Nephron (organoid): ENCODE measurements around the gene QKI.

Experiments
- H3K27ac Mint-ChIP-seq, 3 experiments: 2 replicates each; pipeline ENCODE4 v1.8.0; 2020; ENCODE audit warnings: mixed read lengths in 3 of 3, mild to moderate bottlenecking in 2 of 3, moderate library complexity in 1 of 3
- H3K27me3 Mint-ChIP-seq: 2 replicates; pipeline ENCODE4 v1.8.0; 2021; ENCODE audit warnings: low read depth, mild to moderate bottlenecking, moderate library complexity, mixed read lengths
- H3K36me3 Mint-ChIP-seq: 2 replicates; pipeline ENCODE4 v1.8.0; 2020; ENCODE audit warnings: low read depth, mixed read lengths
- H3K4me1 Mint-ChIP-seq: 2 replicates; pipeline ENCODE4 v1.8.0; 2020; ENCODE audit warnings: mixed read lengths
- H3K4me3 Mint-ChIP-seq, 3 experiments: 2 replicates each; pipeline ENCODE4 v1.8.0; 2020; ENCODE audit warnings: mild to moderate bottlenecking in 3 of 3, mixed read lengths in 3 of 3, moderate library complexity in 2 of 3
- H3K9me3 Mint-ChIP-seq: 2 replicates; pipeline ENCODE4 v1.8.0; 2020; ENCODE audit warnings: mixed read lengths
- CTCF ChIP-seq, 3 experiments: fragments of 200-600 bp; sonication (generic); IDR thresholded peaks; one replicate each; pipeline ENCODE4 v1.5.0; 2021; ENCODE audit warnings: antibody characterized with exemption in 3 of 3; ENCODE audit not compliant: unreplicated experiment in 3 of 3

QKI gene

GRCh38 chr6:163418311-163419029, 4.0 kb downstream of the QKI start:
- TF ChIP-seq CTCF (IDR thresholded peaks at IDR 0.05; ENCODE audit: unreplicated experiment in 3 of 3), result no peak
- Mint-ChIP-seq H3K4me1 (peaks cover 44% of the 10 kb centered on the region), H3K27ac (peak overlapping the region; percentile 65 to 87 (median 87)), H3K4me3 (peak overlapping the region; percentile 82 to 91 (median 85)), H3K36me3 (peaks cover 7% of the 10 kb centered on the region), H3K9me3 (no peaks in the 10 kb centered on the region), H3K27me3 (no peaks in the 10 kb centered on the region)

GRCh38 chr6:163419413-163420288, 5.1 kb downstream of the QKI start:
- Mint-ChIP-seq H3K36me3 (peaks cover 7% of the 10 kb centered on the region), H3K9me3 (no peaks in the 10 kb centered on the region), H3K27me3 (no peaks in the 10 kb centered on the region), H3K4me1 (peaks cover 54% of the 10 kb centered on the region), H3K4me3 (peak overlapping the region; percentile 82 to 91 (median 85)), H3K27ac (peak overlapping the region; percentile 77 to 87 (median 87))
- TF ChIP-seq CTCF (IDR thresholded peaks at IDR 0.05; ENCODE audit: unreplicated experiment in 3 of 3), result no peak

GRCh38 chr6:163420289-163420614, 5.7 kb downstream of the QKI start:
- H3K27me3 Mint-ChIP-seq, result no peaks in the 10 kb centered on the region
- H3K4me1 Mint-ChIP-seq, result peaks cover 59% of the 10 kb centered on the region
- no peaks in the 10 kb centered on the region for H3K9me3 Mint-ChIP-seq
- H3K36me3 Mint-ChIP-seq, result peaks cover 7% of the 10 kb centered on the region
- peak overlapping the region; percentile 82 to 91 (median 85) for H3K4me3 Mint-ChIP-seq
- H3K27ac Mint-ChIP-seq, result peak overlapping the region; percentile 77 to 87 (median 87)
- no peak for TF ChIP-seq CTCF (IDR thresholded peaks at IDR 0.05; ENCODE audit: unreplicated experiment in 3 of 3)

GRCh38 chr6:163422550-163422949, 8.0 kb downstream of the QKI start:
- no peaks in the 10 kb centered on the region for H3K9me3 Mint-ChIP-seq
- no peaks in the 10 kb centered on the region for H3K27me3 Mint-ChIP-seq
- peaks cover 74% of the 10 kb centered on the region for H3K4me1 Mint-ChIP-seq
- no peaks in the 10 kb centered on the region for H3K36me3 Mint-ChIP-seq
- H3K27ac Mint-ChIP-seq, result no peak overlapping the region
- H3K4me3 Mint-ChIP-seq, result no peak overlapping the region
- TF ChIP-seq CTCF (IDR thresholded peaks at IDR 0.05; ENCODE audit: unreplicated experiment in 3 of 3), result no peak

- H3K4me3 Mint-ChIP-seq, result no peak overlapping the region
- H3K9me3 Mint-ChIP-seq, result no peaks in the 10 kb centered on the region
- H3K27ac Mint-ChIP-seq, result no peak overlapping the region
- H3K4me1 Mint-ChIP-seq, result peaks cover 74% of the 10 kb centered on the region
- TF ChIP-seq CTCF (IDR thresholded peaks at IDR 0.05; ENCODE audit: unreplicated experiment in 3 of 3), result no peak
- H3K27me3 Mint-ChIP-seq, result no peaks in the 10 kb centered on the region
- H3K36me3 Mint-ChIP-seq, result no peaks in the 10 kb centered on the region
These were observed 9.2 kb downstream of the QKI start for GRCh38 chr6:163423696-163424095.
